ENCODE data around the gene USP17L17. TPM values are rescaled to one million over a fixed set of nuclear protein-coding genes. Genes with fewer than 3 reads are reported as not detected.
"Not testable (repeated sequence)": the region's sequence is repeated elsewhere in the genome, so short reads cannot be mapped to it uniquely, and the experiment has no call there.

USP17L17 gene
- total RNA-seq, 1 experiment from 2014 or later: not detected

- not testable (repeated sequence) for H3K4me1 Mint-ChIP-seq; H3K27ac ChIP-seq (ENCODE audit: insufficient read length, low read depth, low read length); H4K91ac ChIP-seq (ENCODE audit: insufficient read length, low read depth, low read length); H4K5ac ChIP-seq (ENCODE audit: insufficient read length, low read depth, low read length); H3K27me3 Mint-ChIP-seq (ENCODE audit: low read depth); H3K56ac ChIP-seq (ENCODE audit: insufficient read length, low read depth, low read length); H3K9me3 Mint-ChIP-seq; H3K4me2 ChIP-seq (ENCODE audit: insufficient read depth, insufficient read length, low read length); H3K4me3 Mint-ChIP-seq; H3K23ac ChIP-seq (ENCODE audit: insufficient read length, low read depth, low read length); H2BK12ac ChIP-seq (ENCODE audit: insufficient read length, low read depth, low read length); H2BK20ac ChIP-seq (ENCODE audit: low read depth, low read length, poor library complexity, severe bottlenecking); H3K79me2 ChIP-seq (ENCODE audit: insufficient read depth, low read length); H2AFZ ChIP-seq (ENCODE audit: low read length); H3K36me3 Mint-ChIP-seq (ENCODE audit: insufficient read depth in 1 of 3, low read depth in 3 of 3); H3T11ph ChIP-seq (ENCODE audit: low read length); H3K79me1 ChIP-seq (ENCODE audit: insufficient read depth, low read depth, low read length, poor library complexity, severe bottlenecking); H3K27ac Mint-ChIP-seq; H2BK120ac ChIP-seq (ENCODE audit: low read depth, low read length, poor library complexity, severe bottlenecking); H3K23me2 ChIP-seq (ENCODE audit: insufficient read length, low read depth, low read length, poor library complexity, severe bottlenecking); H3K14ac ChIP-seq (ENCODE audit: insufficient read depth, low read length); H3K4ac ChIP-seq (ENCODE audit: low read depth, low read length); H2AK5ac ChIP-seq (ENCODE audit: insufficient read length, low read length); H3K9me3 ChIP-seq (ENCODE audit: control insufficient read depth, low read depth, low read length); H2BK5ac ChIP-seq (ENCODE audit: insufficient read length, low read length); H2BK15ac ChIP-seq (ENCODE audit: low read depth, low read length); H3K18ac ChIP-seq (ENCODE audit: insufficient read length, low read depth, low read length); DNase-seq; H3K27me3 ChIP-seq (ENCODE audit: insufficient read depth, low read length); H4K20me1 ChIP-seq (ENCODE audit: control insufficient read depth, insufficient read depth, insufficient read length); H4K8ac ChIP-seq (replicated peaks; ENCODE audit: insufficient read length, low read depth, low read length); H3K9ac ChIP-seq (ENCODE audit: extremely low read depth, insufficient read length, low read length); H3K4me1 ChIP-seq (ENCODE audit: insufficient read depth, low read length)
- 100% methylated on average over 3 of the region's 10 CpGs for WGBS (ENCODE audit: extremely low coverage, insufficient read length, low lambda C conversion rate)
Measured at GRCh38 chr4:9271719-9272118, 28.0 kb downstream of the USP17L17 start.

Other genes with a start within 250 kb of the USP17L17 start
- not detected in 2 replicates for gene FAM90A26, start 73.5 kb upstream of the USP17L17 start, total RNA-seq (2021)
- not detected in 2 replicates for gene USP17L10, start 33.2 kb upstream of the USP17L17 start, total RNA-seq (2021)
- gene USP17L11, start 28.5 kb upstream of the USP17L17 start, total RNA-seq (2021): not detected in 2 replicates
- not detected in 2 replicates for gene USP17L12, start 23.7 kb upstream of the USP17L17 start, total RNA-seq (2021)
- not detected in 2 replicates for gene USP17L13, start 19.0 kb upstream of the USP17L17 start, total RNA-seq (2021)
- not detected in 2 replicates for gene USP17L15, start 9.5 kb upstream of the USP17L17 start, total RNA-seq (2021)
- gene USP17L18, start 4.8 kb downstream of the USP17L17 start, total RNA-seq (2021): not detected in 2 replicates
- gene USP17L19, start 9.5 kb downstream of the USP17L17 start, total RNA-seq (2021): not detected in 2 replicates
- not detected in 2 replicates for gene USP17L20, start 14.2 kb downstream of the USP17L17 start, total RNA-seq (2021)
- gene USP17L21, start 19.0 kb downstream of the USP17L17 start, total RNA-seq (2021): not detected in 2 replicates
- gene USP17L22, start 23.7 kb downstream of the USP17L17 start, total RNA-seq (2021): not detected in 2 replicates
- not detected in 2 replicates for gene USP17L24, start 81.3 kb downstream of the USP17L17 start, total RNA-seq (2021)
- not detected in 2 replicates for gene USP17L25, start 86.0 kb downstream of the USP17L17 start, total RNA-seq (2021)
- not detected in 2 replicates for gene USP17L26, start 90.8 kb downstream of the USP17L17 start, total RNA-seq (2021)
- gene USP17L5, start 95.5 kb downstream of the USP17L17 start, total RNA-seq (2021): not detected in 2 replicates
- gene USP17L27, start 100.3 kb downstream of the USP17L17 start, total RNA-seq (2021): not detected in 2 replicates
- not detected in 2 replicates for gene USP17L28, start 105.0 kb downstream of the USP17L17 start, total RNA-seq (2021)
- gene USP17L29, start 109.8 kb downstream of the USP17L17 start, total RNA-seq (2021): not detected in 2 replicates
- not detected in 2 replicates for gene USP17L30, start 119.2 kb downstream of the USP17L17 start, total RNA-seq (2021)
- gene DEFB131A, start 200.5 kb downstream of the USP17L17 start, total RNA-seq (2021): not detected in 2 replicates

All from H9 (cell line).